Body of pancreas (tissue), 4 donors: ENCODE measurements around the gene TPM1.

Experiments used
- CTCF ChIP-seq, 7 experiments: fragments of 450-650 bp in 4 of 7; fragments of 200-600 bp in 3 of 7; sonication (generic) in 3 of 7; IDR thresholded peaks; one replicate each; pipeline ENCODE4 v1.5.1; 2016 to 2019; ENCODE audit warnings: antibody characterized with exemption in 7 of 7
- POLR2A ChIP-seq, 3 donors: fragments of 450-650 bp; IDR thresholded peaks; one replicate each; pipeline ENCODE4 v1.6.1; 2016; ENCODE audit warnings: antibody characterized with exemption in 3 of 3, mild to moderate bottlenecking in 2 of 3

GRCh38 chr15:63069616-63070090, 27.1 kb downstream of the TPM1 start:
- TF ChIP-seq CTCF (IDR thresholded peaks at IDR 0.05) (no peak), POLR2A (IDR thresholded peaks at IDR 0.05) (no peak)
